Right lobe of liver (tissue), 4 donors: Measurements from ENCODE around the gene CSGALNACT2.

Experiments used
- CTCF ChIP-seq, 4 donors: fragments of 200-600 bp in 3 of 4; fragments of 450-650 bp in 1 of 4; IDR thresholded peaks; one replicate each; pipeline versions ENCODE4 v1.5.1 to v1.8.0; 2016 to 2022; ENCODE audit warnings: antibody characterized with exemption in 4 of 4, mild to moderate bottlenecking in 2 of 4
- POLR2A ChIP-seq: fragments of 450-650 bp; IDR thresholded peaks from one replicate; pipeline ENCODE4 v1.6.1; 2017; ENCODE audit warnings: antibody characterized with exemption, mild to moderate bottlenecking
- donor health status: DM: no; HTN: no; CAD: no.
- donor health status: DM: no; HTN: no; CAD: no.
- donor health status: DM: no; HTN: yes; CAD: no.

DNA sequence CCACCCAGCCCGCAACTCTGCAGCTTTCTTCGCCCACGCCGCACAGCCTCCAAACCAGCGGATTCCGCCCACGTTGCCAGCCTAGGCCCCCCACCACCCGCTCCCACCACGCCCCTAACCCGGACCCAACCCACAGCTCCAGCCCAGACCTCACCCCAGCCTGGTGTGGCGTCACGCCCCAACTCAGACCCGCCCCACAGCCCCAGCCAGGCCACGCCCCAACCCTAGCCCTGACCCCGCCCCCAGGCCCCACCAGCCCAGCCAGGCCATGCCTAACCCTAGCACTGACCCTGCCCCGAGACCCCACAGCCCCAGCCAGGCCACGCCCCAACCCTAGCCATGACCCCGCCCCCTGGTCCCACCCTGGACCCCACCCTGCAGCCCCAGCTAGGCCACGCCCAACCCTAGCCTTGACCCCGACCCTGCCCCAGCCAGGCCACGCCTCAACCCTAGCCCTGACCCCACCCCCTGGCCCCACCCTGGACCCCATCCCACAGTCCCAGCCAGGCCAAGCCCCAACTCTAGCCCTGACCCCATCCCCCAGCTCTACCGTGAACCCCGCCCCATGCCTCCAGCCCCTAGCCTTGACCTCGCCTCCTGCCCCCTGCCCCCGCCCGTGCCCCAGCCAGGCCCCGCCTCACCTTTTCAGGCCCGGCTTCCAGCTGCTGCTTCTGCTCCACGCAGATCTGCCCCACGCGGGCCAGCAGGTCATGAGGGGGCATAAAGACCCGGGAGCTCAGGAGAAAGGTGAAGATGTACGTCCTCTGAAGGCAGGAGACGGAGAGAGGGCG is 64.6 kb downstream of the CSGALNACT2 start:
- TF ChIP-seq CTCF (IDR thresholded peaks at IDR 0.05): no peak
- no peak for TF ChIP-seq POLR2A
